Measurements from ENCODE around the gene OR52K2. TPM values are rescaled to one million over a fixed set of nuclear protein-coding genes. Genes with fewer than 3 reads are reported as not detected.

Gene OR52K2
- total RNA-seq, 4 donors from 2014 or later: not detected

DNA sequence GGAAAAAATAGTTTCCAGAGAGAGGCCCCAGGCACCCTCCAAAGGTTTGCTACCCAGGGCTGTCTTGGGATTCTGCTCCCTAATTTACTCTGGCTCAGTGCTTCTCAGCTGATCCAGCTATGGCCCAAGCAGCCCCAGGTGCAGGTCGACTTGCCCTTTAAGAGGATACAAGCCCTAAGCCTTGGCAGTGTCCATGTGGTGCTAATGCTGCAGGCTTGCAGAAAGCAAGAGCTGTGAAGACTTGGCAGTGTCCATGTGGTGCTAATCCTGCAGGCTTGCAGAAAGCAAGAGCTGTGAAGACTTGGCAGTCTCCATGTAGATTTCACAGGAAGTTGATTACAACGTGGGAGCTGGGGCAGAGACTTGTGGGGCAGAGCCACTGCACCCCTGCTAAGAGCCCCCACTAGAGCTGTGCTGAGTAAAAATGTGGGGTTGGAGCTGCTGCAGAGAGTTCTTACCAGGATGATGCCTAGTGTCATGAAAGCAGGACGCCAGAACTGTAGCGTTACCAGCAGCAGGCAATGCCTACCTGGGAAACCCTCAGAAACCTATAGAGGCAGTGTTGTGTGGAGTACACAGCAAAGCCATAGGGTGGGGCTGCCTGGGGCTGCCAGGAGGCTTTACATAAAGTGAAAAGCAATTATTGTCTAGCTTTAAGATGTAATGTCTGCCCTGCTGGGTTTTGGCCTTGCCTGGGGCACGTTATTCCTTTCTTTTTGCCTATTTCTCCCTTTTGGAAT lies 17.2 kb downstream of the OR52K2 start:
- in situ Hi-C loops (cut with MboI; ENCODE audit: low pct_ligation_motif_present in 1 of 4, low pct_unique_long_range_greater_than_20kb in 1 of 4, low sequenced_read_pairs in 3 of 4) (no loop called here), intact Hi-C loops (cut with DNase I; ENCODE audit: low total_unique reads) (no loop called here)
- TF ChIP-seq POLR2AphosphoS5 (IDR thresholded peaks at IDR 0.05) (no peak), POLR2A (IDR thresholded peaks at IDR 0.05) (no peak)
- no peaks in the 10 kb centered on the region for H3K4me1 ChIP-seq
- H3K27ac ChIP-seq: no peak overlapping the region
- no peaks in the 10 kb centered on the region for H3K36me3 ChIP-seq
- no peak overlapping the region for H3K4me3 ChIP-seq
- H3K27me3 ChIP-seq: no peaks in the 10 kb centered on the region
- no peak for DNase-seq
- H3K9me3 ChIP-seq: peaks cover 9% of the 10 kb centered on the region in 2 donors
- WGBS, 2 donors (ENCODE audit: low coverage in 1 of 2): 20 to 40% methylated on average over 1 to 5 of the region's 5 CpGs

DNA sequence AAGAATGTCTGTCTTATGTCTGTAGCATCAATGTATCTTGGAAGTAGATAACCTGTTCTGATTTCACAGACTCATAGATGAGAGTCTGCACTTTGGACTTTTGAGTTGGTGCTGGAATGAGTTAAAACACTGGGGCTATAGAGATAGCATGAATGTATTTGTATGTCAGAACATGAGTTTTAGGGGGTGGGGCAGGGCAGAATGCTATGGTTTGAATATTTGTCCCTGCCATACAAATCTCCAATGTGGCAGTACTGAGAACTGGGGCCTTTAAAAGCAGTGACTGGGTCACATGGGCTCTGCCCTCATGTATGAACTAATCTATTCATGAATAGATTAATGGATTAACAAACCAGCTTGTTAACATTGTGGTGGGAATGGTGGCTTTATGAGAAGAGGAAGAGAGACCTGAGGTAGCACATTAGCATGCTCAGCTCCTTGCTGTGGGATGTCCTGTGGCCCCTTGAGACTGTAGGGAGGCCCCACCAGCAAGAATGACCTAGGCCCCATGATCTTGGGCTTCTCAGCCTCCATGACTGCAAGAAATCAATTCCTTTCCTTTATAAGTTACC lies 17.9 kb downstream of the OR52K2 start:
- in situ Hi-C loops (cut with MboI; ENCODE audit: low pct_ligation_motif_present in 1 of 4, low pct_unique_long_range_greater_than_20kb in 1 of 4, low sequenced_read_pairs in 3 of 4) (no loop called here), intact Hi-C loops (cut with DNase I; ENCODE audit: low total_unique reads) (no loop called here)
- Histone ChIP-seq H3K9me3 (peaks cover 9% of the 10 kb centered on the region in 2 donors), H3K4me1 (no peaks in the 10 kb centered on the region), H3K27ac (no peak overlapping the region), H3K27me3 (no peaks in the 10 kb centered on the region), H3K4me3 (no peak overlapping the region), H3K36me3 (no peaks in the 10 kb centered on the region)
- no peak for DNase-seq
- no peak for TF ChIP-seq EP300 (IDR thresholded peaks at IDR 0.05; ENCODE audit: low read depth)
- no peak for TF ChIP-seq POLR2A (IDR thresholded peaks at IDR 0.05)
- TF ChIP-seq, protein P1, sequence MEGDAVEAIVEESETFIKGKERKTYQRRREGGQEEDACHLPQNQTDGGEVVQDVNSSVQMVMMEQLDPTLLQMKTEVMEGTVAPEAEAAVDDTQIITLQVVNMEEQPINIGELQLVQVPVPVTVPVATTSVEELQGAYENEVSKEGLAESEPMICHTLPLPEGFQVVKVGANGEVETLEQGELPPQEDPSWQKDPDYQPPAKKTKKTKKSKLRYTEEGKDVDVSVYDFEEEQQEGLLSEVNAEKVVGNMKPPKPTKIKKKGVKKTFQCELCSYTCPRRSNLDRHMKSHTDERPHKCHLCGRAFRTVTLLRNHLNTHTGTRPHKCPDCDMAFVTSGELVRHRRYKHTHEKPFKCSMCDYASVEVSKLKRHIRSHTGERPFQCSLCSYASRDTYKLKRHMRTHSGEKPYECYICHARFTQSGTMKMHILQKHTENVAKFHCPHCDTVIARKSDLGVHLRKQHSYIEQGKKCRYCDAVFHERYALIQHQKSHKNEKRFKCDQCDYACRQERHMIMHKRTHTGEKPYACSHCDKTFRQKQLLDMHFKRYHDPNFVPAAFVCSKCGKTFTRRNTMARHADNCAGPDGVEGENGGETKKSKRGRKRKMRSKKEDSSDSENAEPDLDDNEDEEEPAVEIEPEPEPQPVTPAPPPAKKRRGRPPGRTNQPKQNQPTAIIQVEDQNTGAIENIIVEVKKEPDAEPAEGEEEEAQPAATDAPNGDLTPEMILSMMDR (IDR thresholded peaks at IDR 0.05): no peak
- TF ChIP-seq POLR2AphosphoS5 (IDR thresholded peaks at IDR 0.05): no peak

DNA sequence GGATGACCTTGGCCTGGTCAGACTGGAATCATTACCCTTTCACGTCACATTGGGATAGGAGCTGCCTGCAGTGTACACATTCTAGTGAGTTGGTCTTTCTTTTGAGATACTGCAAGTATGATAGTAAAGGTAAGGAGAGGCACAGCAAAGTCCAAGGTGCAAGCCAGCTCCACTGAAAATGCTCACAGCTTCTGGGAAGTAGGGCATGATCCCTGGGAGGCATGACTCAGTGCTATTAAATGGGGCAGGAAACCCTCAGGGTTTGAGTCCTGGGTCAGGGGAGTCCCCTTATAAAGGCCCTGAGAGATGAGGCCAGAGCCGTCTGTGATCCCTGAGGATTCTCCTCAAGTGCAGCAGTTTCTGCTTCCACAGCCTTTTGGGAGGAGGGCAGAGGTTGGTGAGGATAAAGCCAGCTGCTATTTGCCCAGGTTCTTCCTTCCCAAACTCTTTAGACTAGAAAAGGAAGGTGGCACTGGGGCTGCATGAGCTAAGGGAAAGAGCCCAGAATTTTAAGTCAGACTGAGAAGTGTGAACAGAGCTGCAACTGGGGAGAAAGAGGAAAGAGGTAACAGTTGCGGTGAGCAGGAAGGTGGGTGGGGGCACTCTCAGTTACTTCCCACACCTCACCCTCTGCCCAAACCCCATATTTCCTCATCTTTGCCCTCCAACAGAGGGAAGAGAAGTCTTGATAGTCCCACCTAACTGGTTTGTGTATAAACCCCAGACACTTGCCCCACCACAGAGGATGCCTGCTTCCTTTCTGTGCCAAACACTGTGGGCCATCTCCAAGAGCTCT lies 18.9 kb downstream of the OR52K2 start:
- intact Hi-C loops (cut with DNase I; ENCODE audit: low total_unique reads): no loop called here
- H3K4me3 ChIP-seq: no peak overlapping the region
- no peaks in the 10 kb centered on the region for H3K27me3 ChIP-seq
- whole genome bisulfite sequencing, 2 donors (ENCODE audit: low coverage in 1 of 2): 55 to 71% methylated on average over 1 to 3 of the region's 3 CpGs
- H3K9me3 ChIP-seq: peaks cover 9% of the 10 kb centered on the region in 2 donors
- H3K4me1 ChIP-seq: no peaks in the 10 kb centered on the region
- H3K36me3 ChIP-seq: no peaks in the 10 kb centered on the region
- TF ChIP-seq, protein P1 (IDR thresholded peaks at IDR 0.05): no peak
- no peak for TF ChIP-seq POLR2AphosphoS5 (IDR thresholded peaks at IDR 0.05)
- no peak for TF ChIP-seq EP300 (IDR thresholded peaks at IDR 0.05; ENCODE audit: low read depth)
- no peak for TF ChIP-seq POLR2A (IDR thresholded peaks at IDR 0.05)
- H3K27ac ChIP-seq: no peak overlapping the region
- in situ Hi-C loops (cut with MboI; ENCODE audit: low pct_ligation_motif_present in 1 of 4, low pct_unique_long_range_greater_than_20kb in 1 of 4, low sequenced_read_pairs in 3 of 4): no loop called here
- no peak for DNase-seq

DNA sequence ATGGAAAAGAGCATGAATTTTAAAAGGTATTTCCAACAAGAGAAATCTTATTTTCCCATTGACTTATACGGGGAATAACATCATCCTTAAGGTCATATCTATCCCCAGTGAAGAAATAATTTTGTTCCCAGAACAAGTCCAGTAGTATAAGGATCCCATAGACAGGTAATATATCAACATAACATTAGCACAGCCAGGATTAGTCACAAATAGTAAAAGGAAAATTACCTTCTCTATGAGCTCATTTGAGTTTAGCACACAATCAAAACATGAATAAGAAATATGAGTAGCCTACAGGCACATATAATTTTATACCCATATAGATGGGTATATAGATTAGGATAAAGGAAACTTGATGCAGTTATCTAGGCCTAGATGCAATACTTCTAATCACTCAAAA lies 30.5 kb downstream of the OR52K2 start:
- intact Hi-C loops (cut with DNase I; ENCODE audit: low total_unique reads): no loop called here

More for the DNA sequence above, 30.5 kb downstream of the OR52K2 start:
- WGBS, 2 donors (ENCODE audit: low coverage in 1 of 2): 59 to 75% methylated on average over 1 of the region's 1 CpG
- H3K36me3 ChIP-seq: no peaks in the 10 kb centered on the region
- no peaks in the 10 kb centered on the region for H3K27me3 ChIP-seq
- TF ChIP-seq POLR2AphosphoS5 (IDR thresholded peaks at IDR 0.05): no peak
- in situ Hi-C loops (cut with MboI; ENCODE audit: low pct_ligation_motif_present in 1 of 4, low pct_unique_long_range_greater_than_20kb in 1 of 4, low sequenced_read_pairs in 3 of 4): loop anchor here in 1 of 4 donors (10.0 kb wide), 1 partner anchor 295 kb away; no protein-coding TSS in a partner anchor
- no peaks in the 10 kb centered on the region for H3K4me1 ChIP-seq
- H3K4me3 ChIP-seq: no peak overlapping the region
- no peak for DNase-seq
- H3K9me3 ChIP-seq: no peaks in the 10 kb centered on the region
- H3K27ac ChIP-seq: no peak overlapping the region

All from transverse colon (tissue), 4 donors.